Activated B cell treated with CpG ODN at 0.5 μM for 24 hours (primary cell): ENCODE measurements around the gene ADAMTS17. TPM values are rescaled to one million over a fixed set of nuclear protein-coding genes. Genes with fewer than 3 reads are reported as not detected.

Experiments used
- ATAC-seq: fragments of 200-7000 bp; cut with Tn5 transposase; one replicate; pipeline ENCODE4 v1.10.0; 2021; ENCODE audit warnings: low read depth, mild to moderate bottlenecking, moderate library complexity
- CTCF ChIA-PET: fragments of 350-600 bp; sonication (Branson Sonifier 250); formaldehyde crosslinking; loops from one replicate; lab custom pipeline; 2021; ENCODE audit warnings: antibody characterized with exemption; lab: Charles Lee
- POLR2A ChIA-PET: fragments of 350-600 bp; sonication (Branson Sonifier 250); formaldehyde crosslinking; loops from one replicate; lab custom pipeline; 2021; ENCODE audit warnings: antibody characterized with exemption; lab: Charles Lee
- DNase-seq: peaks from one replicate; pipeline ENCODE4 v3.0.0; 2022
- H3K27ac Mint-ChIP-seq: one replicate; pipeline ENCODE4 v1.8.0; 2020; ENCODE audit warnings: mixed read lengths
- H3K27me3 Mint-ChIP-seq: one replicate; pipeline ENCODE4 v1.8.0; 2021; ENCODE audit warnings: mixed read lengths
- H3K36me3 Mint-ChIP-seq: one replicate; pipeline ENCODE4 v1.8.0; 2021; ENCODE audit warnings: low read depth, mixed read lengths
- H3K4me1 Mint-ChIP-seq: one replicate; pipeline ENCODE4 v1.8.0; 2021; ENCODE audit warnings: mixed read lengths
- H3K4me3 Mint-ChIP-seq: one replicate; pipeline ENCODE4 v1.8.0; 2020; ENCODE audit warnings: mild to moderate bottlenecking, mixed read lengths
- H3K9me3 Mint-ChIP-seq: one replicate; pipeline ENCODE4 v1.8.0; 2020; ENCODE audit warnings: mixed read lengths
- intact Hi-C: fragments of 100-400 bp; cut with micrococcal nuclease; formaldehyde crosslinking; loops from one replicate; pipeline ENCODE4 v1.15.1; 2024
- total RNA-seq: library from RNA; stranded (reverse); gene quantifications from 2 replicates; pipeline ENCODE4 v1.2.3, GENCODE V29; 2022
- TF ChIP-seq, protein P1 (sequence below): fragments of 200-600 bp; IDR thresholded peaks from one replicate; pipeline ENCODE4 v1.8.0; 2022; ENCODE audit warnings: antibody characterized with exemption, mild to moderate bottlenecking

ADAMTS17 gene
- total RNA-seq, 1 donor from 2014 or later, result 1.6 TPM

DNA sequence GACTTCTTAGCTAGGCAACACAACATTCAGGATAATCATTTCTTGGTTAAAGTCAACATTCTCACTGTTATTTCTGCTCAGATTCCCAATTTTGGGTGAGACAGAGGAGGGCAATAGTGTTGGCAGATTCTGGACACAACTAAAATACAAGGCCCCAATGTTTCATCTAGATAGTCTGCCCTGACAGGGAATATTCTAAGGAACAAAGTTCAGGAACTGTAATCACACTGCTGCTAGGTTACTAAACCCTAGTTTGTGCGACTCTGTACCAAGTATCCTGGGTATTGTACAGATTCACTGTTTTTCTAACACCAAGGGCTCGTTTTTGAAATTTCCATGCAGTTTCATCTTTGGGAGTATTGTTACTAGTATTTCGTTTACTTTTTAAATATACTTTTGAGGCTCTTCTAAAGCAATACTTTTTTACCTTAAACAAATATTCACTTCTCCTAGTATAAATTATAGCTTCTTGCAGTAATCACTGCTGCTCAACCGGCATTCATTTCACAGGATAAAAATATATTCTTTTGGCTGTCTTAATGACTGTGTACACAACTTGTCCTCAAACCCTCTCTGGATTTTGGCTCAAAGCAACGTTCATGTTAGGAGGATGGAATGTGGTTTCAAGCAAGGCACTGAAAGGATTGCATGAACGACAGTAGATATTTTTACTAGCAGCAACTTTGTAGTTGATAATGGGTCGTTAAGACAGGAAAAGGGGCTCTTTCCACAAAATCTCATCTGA, 167.4 kb downstream of the ADAMTS17 start:
- no peak overlapping the region for H3K4me3 Mint-ChIP-seq
- ATAC-seq (no peak), DNase-seq (no peak)
- no peak overlapping the region for H3K27ac Mint-ChIP-seq
- CTCF ChIA-PET, result no interaction called here
- POLR2A ChIA-PET, result no interaction called here
- intact Hi-C loops, result no loop called here
- H3K9me3 Mint-ChIP-seq, result peaks cover 7% of the 10 kb centered on the region
- TF ChIP-seq, protein P1, sequence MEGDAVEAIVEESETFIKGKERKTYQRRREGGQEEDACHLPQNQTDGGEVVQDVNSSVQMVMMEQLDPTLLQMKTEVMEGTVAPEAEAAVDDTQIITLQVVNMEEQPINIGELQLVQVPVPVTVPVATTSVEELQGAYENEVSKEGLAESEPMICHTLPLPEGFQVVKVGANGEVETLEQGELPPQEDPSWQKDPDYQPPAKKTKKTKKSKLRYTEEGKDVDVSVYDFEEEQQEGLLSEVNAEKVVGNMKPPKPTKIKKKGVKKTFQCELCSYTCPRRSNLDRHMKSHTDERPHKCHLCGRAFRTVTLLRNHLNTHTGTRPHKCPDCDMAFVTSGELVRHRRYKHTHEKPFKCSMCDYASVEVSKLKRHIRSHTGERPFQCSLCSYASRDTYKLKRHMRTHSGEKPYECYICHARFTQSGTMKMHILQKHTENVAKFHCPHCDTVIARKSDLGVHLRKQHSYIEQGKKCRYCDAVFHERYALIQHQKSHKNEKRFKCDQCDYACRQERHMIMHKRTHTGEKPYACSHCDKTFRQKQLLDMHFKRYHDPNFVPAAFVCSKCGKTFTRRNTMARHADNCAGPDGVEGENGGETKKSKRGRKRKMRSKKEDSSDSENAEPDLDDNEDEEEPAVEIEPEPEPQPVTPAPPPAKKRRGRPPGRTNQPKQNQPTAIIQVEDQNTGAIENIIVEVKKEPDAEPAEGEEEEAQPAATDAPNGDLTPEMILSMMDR, result no peak
- H3K4me1 Mint-ChIP-seq, result no peaks in the 10 kb centered on the region
- no peaks in the 10 kb centered on the region for H3K27me3 Mint-ChIP-seq
- no peaks in the 10 kb centered on the region for H3K36me3 Mint-ChIP-seq

DNA sequence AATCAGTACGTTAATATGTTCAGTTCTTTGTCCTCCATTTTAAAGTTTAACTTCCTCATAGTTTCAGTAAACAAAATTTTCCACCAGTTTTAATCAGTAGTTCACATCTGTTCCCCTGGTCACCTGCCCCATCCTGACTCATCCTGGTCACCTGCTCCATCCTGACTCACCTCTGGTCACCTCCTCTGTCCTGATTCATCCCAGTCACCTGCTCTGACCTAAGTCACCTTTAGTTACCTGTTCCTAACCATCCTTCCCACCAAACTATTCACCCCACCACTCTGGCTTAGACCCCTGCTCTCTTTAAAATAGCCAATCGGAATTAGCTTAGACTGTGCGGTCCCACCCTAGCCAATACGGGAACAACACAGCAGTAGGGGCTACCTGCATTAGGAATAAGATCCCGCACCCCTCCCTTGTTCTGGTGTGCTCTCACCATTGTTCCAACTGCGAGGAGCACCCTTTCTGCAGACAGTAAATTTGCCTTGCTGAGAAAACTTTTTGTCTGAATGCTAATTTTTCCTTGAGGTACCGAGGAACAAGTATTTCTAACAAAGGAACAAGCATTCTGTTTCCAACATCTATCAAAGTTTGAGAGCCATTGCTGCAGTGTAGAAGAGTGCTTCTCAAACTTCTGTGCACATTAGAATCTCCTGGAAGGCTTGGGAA, 169.3 kb downstream of the ADAMTS17 start:
- Mint-ChIP-seq H3K4me3 (no peak overlapping the region), H3K27me3 (no peaks in the 10 kb centered on the region), H3K27ac (no peak overlapping the region), H3K4me1 (no peaks in the 10 kb centered on the region), H3K36me3 (no peaks in the 10 kb centered on the region), H3K9me3 (peaks cover 7% of the 10 kb centered on the region)
- DNase-seq, result no peak
- no peak for ATAC-seq
- TF ChIP-seq, protein P1, result no peak
- intact Hi-C loops, result no loop called here
- ChIA-PET POLR2A (no interaction called here), CTCF (no interaction called here)

DNA sequence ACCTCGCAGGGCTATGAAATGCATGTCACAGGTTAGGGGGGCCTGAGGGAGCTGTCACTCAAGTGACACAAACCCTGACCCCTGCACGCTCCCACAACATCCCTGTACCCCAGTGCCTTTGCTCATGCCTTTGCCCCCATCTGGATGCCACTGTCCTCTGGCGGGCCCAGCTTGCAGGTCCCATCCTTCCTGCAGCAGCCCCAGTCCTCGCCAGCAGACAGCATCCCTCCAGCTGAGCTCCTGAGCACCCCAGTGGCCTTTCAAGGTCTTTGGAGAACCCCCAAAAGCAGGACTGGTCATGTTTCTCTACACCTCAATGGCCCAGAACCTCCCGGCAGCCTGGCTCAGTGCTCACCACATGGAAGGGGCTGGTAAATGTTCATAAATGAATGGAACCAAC, 170.4 kb downstream of the ADAMTS17 start:
- ChIA-PET POLR2A (no interaction called here), CTCF (no interaction called here)
- TF ChIP-seq, protein P1, result no peak
- Mint-ChIP-seq H3K27me3 (peaks cover 4% of the 10 kb centered on the region), H3K27ac (no peak overlapping the region), H3K4me3 (no peak overlapping the region), H3K4me1 (no peaks in the 10 kb centered on the region), H3K36me3 (no peaks in the 10 kb centered on the region), H3K9me3 (peaks cover 4% of the 10 kb centered on the region)
- ATAC-seq (no peak), DNase-seq (no peak)
- intact Hi-C loops, result no loop called here

DNA sequence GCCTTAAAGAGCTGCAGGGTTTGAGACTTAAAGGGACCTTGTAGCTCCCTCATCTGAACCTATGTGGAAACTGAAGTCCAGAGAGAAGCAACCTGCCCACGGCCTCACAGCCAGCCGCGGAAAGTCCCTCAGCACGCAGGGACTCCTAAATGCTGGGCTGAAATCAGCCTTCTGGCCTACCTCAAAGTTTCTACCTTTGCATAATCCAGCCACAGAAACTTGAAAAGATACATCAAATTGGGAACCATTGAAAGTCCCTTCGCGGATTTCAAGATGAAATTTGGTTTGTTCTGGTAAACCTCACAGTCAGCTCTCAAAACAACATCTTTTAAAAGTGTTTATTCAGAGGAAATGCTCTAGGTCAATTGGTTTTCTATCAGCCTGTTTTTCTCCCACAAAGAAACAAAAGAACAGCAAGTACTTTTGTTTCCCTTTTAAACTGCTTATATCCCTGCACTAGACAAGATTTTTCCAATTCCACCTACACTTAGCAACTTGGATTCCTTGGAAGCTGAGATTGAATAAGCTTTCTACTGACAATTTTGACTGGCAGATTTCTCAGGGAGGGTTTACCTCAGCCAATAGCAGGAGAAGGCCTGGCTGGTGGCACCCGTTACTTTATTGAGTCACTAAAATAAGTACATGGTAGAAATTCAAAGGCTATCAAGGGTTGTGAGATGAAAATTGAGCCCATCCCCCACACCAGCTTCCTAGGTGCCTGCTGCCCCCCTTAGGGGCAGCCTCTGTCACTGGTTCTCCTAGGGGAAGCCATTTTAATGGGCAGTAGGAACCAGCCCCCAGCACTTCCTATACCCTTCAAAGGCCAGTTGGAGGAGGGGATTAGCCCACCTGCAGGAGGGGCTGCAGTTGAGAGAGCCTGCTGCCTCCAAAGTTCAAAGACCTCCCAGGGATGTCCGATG, 171.2 kb downstream of the ADAMTS17 start:
- no peak overlapping the region for H3K27ac Mint-ChIP-seq
- no peak for DNase-seq
- intact Hi-C loops, result no loop called here

More for the DNA sequence above, 171.2 kb downstream of the ADAMTS17 start:
- Mint-ChIP-seq H3K36me3 (no peaks in the 10 kb centered on the region), H3K9me3 (peaks cover 4% of the 10 kb centered on the region), H3K4me1 (no peaks in the 10 kb centered on the region), H3K4me3 (no peak overlapping the region), H3K27me3 (peaks cover 6% of the 10 kb centered on the region)
- ChIA-PET CTCF (no interaction called here), POLR2A (no interaction called here)
- TF ChIP-seq, protein P1, result no peak
- no peak for ATAC-seq
